ENCODE data around the gene HK2.

The HK2 gene

DNA sequence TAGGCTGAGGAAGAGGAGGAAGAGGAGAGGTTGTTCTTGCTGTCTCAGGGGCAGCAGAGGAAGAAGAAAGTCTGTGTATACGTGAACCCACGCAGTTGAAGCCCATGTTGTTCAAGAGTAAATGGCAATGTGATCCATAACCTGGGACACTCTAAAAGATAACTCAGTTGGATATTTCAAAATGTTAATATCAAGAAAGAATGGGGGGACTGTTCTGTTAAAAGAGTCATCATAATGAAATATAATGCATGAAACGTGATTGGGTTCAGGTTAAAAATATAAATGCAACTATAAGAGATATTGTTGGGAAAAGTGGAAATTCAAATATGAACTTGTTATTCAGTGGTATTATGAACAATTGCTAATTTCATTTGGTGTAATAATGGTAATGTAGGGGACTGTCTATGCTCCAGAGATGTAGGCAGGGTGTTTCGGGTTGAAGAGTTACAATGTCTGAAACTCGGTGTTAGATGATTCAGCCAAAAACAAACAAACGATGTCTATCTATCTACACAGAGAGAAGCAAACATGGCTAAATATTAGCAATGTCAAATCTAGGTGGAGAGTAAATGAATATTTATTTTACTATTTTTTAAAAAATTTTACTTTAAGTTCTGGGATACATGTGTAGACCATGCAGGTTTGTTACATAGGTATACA, 103.4 kb downstream of the HK2 start:
- no peaks in the 10 kb centered on the region for H3K36me3 ChIP-seq (ENCODE audit: insufficient read depth)
- no peak overlapping the region for H3K4me2 ChIP-seq

DNA sequence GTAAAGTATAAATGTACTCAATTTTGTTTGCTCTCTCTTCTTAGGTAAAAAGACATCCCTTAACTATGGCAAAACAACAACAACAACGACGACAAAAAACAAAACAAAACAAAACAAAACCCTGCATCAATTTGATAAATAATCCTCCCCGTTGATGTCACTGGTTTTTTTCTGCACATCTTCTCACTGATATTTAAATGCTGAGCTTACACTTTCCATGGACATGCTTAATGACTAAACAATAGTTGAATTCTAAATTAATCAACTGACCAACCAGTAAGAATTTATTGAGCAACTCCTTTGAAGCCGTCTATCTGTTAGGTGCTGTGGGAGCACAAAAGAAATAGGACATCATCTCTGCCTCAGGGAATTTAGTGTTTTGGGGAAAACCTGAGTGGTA, 104.3 kb downstream of the HK2 start:
- Histone ChIP-seq H3K36me3 (ENCODE audit: insufficient read depth) (no peaks in the 10 kb centered on the region), H3K79me2 (ENCODE audit: insufficient read depth, low read depth) (no peaks in the 10 kb centered on the region), H3K4me3 (IDR thresholded peaks at IDR 0.05; ENCODE audit: insufficient read depth, low read depth, low read length) (no peak overlapping the region), H3K4me2 (no peak overlapping the region), H2AFZ (ENCODE audit: low read depth) (no peak overlapping the region), H3K27ac (no peak overlapping the region), H4K20me1 (ENCODE audit: insufficient read depth) (no peaks in the 10 kb centered on the region), H3K27me3 (ENCODE audit: insufficient read depth, low read depth) (no peaks in the 10 kb centered on the region), H3K4me1 (ENCODE audit: low read depth, poor library complexity, severe bottlenecking) (no peaks in the 10 kb centered on the region), H3K9ac (no peak overlapping the region)
- TF ChIP-seq, protein P1, sequence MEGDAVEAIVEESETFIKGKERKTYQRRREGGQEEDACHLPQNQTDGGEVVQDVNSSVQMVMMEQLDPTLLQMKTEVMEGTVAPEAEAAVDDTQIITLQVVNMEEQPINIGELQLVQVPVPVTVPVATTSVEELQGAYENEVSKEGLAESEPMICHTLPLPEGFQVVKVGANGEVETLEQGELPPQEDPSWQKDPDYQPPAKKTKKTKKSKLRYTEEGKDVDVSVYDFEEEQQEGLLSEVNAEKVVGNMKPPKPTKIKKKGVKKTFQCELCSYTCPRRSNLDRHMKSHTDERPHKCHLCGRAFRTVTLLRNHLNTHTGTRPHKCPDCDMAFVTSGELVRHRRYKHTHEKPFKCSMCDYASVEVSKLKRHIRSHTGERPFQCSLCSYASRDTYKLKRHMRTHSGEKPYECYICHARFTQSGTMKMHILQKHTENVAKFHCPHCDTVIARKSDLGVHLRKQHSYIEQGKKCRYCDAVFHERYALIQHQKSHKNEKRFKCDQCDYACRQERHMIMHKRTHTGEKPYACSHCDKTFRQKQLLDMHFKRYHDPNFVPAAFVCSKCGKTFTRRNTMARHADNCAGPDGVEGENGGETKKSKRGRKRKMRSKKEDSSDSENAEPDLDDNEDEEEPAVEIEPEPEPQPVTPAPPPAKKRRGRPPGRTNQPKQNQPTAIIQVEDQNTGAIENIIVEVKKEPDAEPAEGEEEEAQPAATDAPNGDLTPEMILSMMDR (conservative IDR thresholded peaks at IDR 0.05; ENCODE audit: low read depth, low read length) = no peak

More for the DNA sequence above, 103.4 kb downstream of the HK2 start:
- H3K27me3 ChIP-seq (ENCODE audit: insufficient read depth, low read depth) = no peaks in the 10 kb centered on the region
- TF ChIP-seq, protein P1 (conservative IDR thresholded peaks at IDR 0.05; ENCODE audit: low read depth, low read length) = no peak
- no peak overlapping the region for H3K27ac ChIP-seq
- peaks cover under 1% of the 10 kb centered on the region for H3K4me1 ChIP-seq (ENCODE audit: low read depth, poor library complexity, severe bottlenecking)
- no peak overlapping the region for H2AFZ ChIP-seq (ENCODE audit: low read depth)
- no peak overlapping the region for H3K9ac ChIP-seq
- H4K20me1 ChIP-seq (ENCODE audit: insufficient read depth) = no peaks in the 10 kb centered on the region
- H3K4me3 ChIP-seq (IDR thresholded peaks at IDR 0.05; ENCODE audit: insufficient read depth, low read depth, low read length) = no peak overlapping the region
- no peaks in the 10 kb centered on the region for H3K79me2 ChIP-seq (ENCODE audit: insufficient read depth, low read depth)

DNA sequence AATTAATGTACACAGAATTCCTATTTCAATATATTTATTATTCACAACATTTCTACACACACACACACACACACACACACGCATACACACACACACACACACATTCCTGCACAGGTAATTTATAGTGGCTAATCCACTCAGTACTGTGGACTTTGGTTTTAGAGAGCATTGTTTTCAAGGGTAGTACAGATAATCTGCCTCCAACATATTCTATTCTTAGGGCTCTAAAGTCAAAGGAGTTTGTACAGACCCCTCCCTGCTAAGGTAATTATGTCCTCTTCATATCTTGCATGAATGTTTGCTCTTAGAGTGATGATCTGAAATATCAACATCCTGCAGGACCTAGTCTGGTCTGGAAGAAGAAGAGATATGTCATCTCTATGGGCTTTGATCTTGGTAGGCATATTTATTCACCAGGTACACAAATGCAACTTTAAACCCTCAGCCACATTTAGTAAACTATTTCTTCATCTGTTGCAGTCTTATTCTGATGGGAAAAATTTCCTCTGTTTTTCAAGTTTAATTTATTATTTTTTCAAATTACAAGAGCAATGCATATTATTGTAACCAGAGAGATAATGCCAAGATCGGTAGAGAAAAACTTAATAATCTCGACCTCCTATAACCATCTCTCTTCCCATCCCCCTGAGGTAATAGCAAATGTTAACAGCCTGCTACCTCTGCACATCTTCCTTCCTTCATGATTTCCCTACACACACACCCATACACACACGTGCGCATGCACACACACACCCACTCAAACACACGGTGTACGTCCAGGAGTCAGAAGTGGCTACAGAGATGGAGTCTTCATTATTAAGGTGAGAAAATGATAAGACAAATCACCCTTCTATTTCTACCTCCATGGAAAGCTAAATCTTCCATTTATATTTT, 106.2 kb downstream of the HK2 start:
- Histone ChIP-seq H3K4me2 (no peak overlapping the region), H3K27me3 (ENCODE audit: insufficient read depth, low read depth) (no peaks in the 10 kb centered on the region)

DNA sequence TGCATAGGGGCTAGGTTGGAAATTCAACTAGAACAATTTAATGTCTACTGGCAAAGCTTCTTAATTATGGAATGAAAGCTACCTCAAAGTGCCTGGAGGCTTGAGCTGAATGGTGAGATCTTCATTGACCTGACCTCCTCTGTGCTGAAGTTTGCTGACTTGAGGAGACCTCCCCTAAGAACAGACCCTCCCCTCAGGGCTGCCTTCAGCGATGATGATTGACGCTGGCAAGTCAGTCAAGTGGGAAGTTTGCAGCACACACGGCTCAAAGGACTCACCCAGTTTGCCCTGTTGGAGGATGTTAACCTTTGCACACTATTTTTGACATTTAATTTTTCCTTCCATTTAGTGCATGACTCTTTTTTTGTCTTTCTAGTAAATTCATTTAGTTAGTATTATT, 107.4 kb downstream of the HK2 start:
- Histone ChIP-seq H3K36me3 (ENCODE audit: insufficient read depth) (no peaks in the 10 kb centered on the region), H3K79me2 (ENCODE audit: insufficient read depth, low read depth) (no peaks in the 10 kb centered on the region), H4K20me1 (ENCODE audit: insufficient read depth) (no peaks in the 10 kb centered on the region), H3K4me2 (no peak overlapping the region), H3K27ac (no peak overlapping the region), H3K4me3 (IDR thresholded peaks at IDR 0.05; ENCODE audit: insufficient read depth, low read depth, low read length) (no peak overlapping the region), H2AFZ (ENCODE audit: low read depth) (no peak overlapping the region), H3K4me1 (ENCODE audit: low read depth, poor library complexity, severe bottlenecking) (peaks cover 11% of the 10 kb centered on the region), H3K9ac (no peak overlapping the region), H3K27me3 (ENCODE audit: insufficient read depth, low read depth) (no peaks in the 10 kb centered on the region)
- TF ChIP-seq, protein P1 (conservative IDR thresholded peaks at IDR 0.05; ENCODE audit: low read depth, low read length) = no peak

More for the DNA sequence above, 106.2 kb downstream of the HK2 start:
- no peak overlapping the region for H3K27ac ChIP-seq
- no peaks in the 10 kb centered on the region for H3K79me2 ChIP-seq (ENCODE audit: insufficient read depth, low read depth)
- H4K20me1 ChIP-seq (ENCODE audit: insufficient read depth) = no peaks in the 10 kb centered on the region
- H3K36me3 ChIP-seq (ENCODE audit: insufficient read depth) = no peaks in the 10 kb centered on the region
- no peak overlapping the region for H3K9ac ChIP-seq
- H2AFZ ChIP-seq (ENCODE audit: low read depth) = no peak overlapping the region
- no peak overlapping the region for H3K4me3 ChIP-seq (IDR thresholded peaks at IDR 0.05; ENCODE audit: insufficient read depth, low read depth, low read length)
- peaks cover 5% of the 10 kb centered on the region for H3K4me1 ChIP-seq (ENCODE audit: low read depth, poor library complexity, severe bottlenecking)
- TF ChIP-seq, protein P1 (conservative IDR thresholded peaks at IDR 0.05; ENCODE audit: low read depth, low read length) = no peak
